Prostate gland (tissue), 2 donors: ENCODE measurements around the gene NR5A1.

Experiments
- POLR2A ChIP-seq: fragments of 450-650 bp; IDR thresholded peaks from one replicate; pipeline ENCODE4 v1.6.1; 2016; ENCODE audit warnings: antibody characterized with exemption, mild to moderate bottlenecking
- POLR2AphosphoS5 ChIP-seq: sonication (generic); formaldehyde crosslinking; IDR thresholded peaks from one replicate; pipeline ENCODE4 v1.6.1; 2017; ENCODE audit warnings: antibody characterized with exemption
- TF ChIP-seq, protein P1 (sequence below), 4 experiments: fragments of 200-600 bp in 2 of 4; fragments of 450-650 bp in 2 of 4; sonication (generic) in 2 of 4; IDR thresholded peaks; 1 replicate in 3 of 4; 2 replicates in 1 of 4; pipeline ENCODE4 v1.5.1; 2016 to 2019; ENCODE audit warnings: antibody characterized with exemption in 4 of 4, mild to moderate bottlenecking in 2 of 4, moderate library complexity in 2 of 4

GRCh38 chr9:124517600-124517999 is 10.4 kb upstream of the NR5A1 start:
- TF ChIP-seq POLR2A, result no peak
- TF ChIP-seq, protein P1, sequence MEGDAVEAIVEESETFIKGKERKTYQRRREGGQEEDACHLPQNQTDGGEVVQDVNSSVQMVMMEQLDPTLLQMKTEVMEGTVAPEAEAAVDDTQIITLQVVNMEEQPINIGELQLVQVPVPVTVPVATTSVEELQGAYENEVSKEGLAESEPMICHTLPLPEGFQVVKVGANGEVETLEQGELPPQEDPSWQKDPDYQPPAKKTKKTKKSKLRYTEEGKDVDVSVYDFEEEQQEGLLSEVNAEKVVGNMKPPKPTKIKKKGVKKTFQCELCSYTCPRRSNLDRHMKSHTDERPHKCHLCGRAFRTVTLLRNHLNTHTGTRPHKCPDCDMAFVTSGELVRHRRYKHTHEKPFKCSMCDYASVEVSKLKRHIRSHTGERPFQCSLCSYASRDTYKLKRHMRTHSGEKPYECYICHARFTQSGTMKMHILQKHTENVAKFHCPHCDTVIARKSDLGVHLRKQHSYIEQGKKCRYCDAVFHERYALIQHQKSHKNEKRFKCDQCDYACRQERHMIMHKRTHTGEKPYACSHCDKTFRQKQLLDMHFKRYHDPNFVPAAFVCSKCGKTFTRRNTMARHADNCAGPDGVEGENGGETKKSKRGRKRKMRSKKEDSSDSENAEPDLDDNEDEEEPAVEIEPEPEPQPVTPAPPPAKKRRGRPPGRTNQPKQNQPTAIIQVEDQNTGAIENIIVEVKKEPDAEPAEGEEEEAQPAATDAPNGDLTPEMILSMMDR (IDR thresholded peaks at IDR 0.05), result no peak
- no peak for TF ChIP-seq POLR2AphosphoS5
